ENCODE measurements around the gene MPND. TPM values are rescaled to one million over a fixed set of nuclear protein-coding genes. Genes with fewer than 3 reads are reported as not detected.
A peak's percentile ranks its signal among the peaks of the same experiment; 100 is the strongest.

The MPND gene
- total and polyA plus RNA-seq, 11 donors = 8.2 to 23.7 (median 19.0) TPM

- ATAC-seq = peak; percentile 44 to 81 (median 64)
- 36 to 49% (median 44%) methylated on average over 8 to 12 of the region's 12 CpGs for WGBS, 4 donors
- intact Hi-C loops (cut with DNase I) = no loop called here
Measured at GRCh38 chr19:4390017-4390566, 46.7 kb downstream of the MPND start.

GRCh38 chr19:4390567-4391305 is 47.4 kb downstream of the MPND start:
- H3K4me3 ChIP-seq = peak overlapping the region in 8 of 12 donors; percentile 0 to 36 (median 10)
- TF ChIP-seq CTCF (IDR thresholded peaks at IDR 0.05) (no peak), POLR2A (IDR thresholded peaks at IDR 0.05) (no peak)
- 21 to 38% (median 29%) methylated on average over 21 of the region's 21 CpGs for WGBS, 4 donors
- H3K27ac ChIP-seq = peak overlapping the region in 11 of 12 donors; percentile 63 to 87 (median 78)
- intact Hi-C loops (cut with DNase I) = no loop called here
- H3K27me3 ChIP-seq = no peaks in the 10 kb centered on the region
- H3K36me3 ChIP-seq = peaks cover 0 to 39% (median 11%) of the 10 kb centered on the region in 9 donors
- DNase-seq (peak in 1 of 5 donors; percentile 30), ATAC-seq (peak in 2 of 4 donors; percentile 1 to 3)
- no peaks in the 10 kb centered on the region for H3K9me3 ChIP-seq
- H3K4me1 ChIP-seq = peaks cover 4 to 79% (median 70%) of the 10 kb centered on the region in 12 donors

More at GRCh38 chr19:4390017-4390566, 46.7 kb downstream of the MPND start:
- no peaks in the 10 kb centered on the region for H3K9me3 ChIP-seq
- H3K36me3 ChIP-seq = peaks cover 0 to 39% (median 6%) of the 10 kb centered on the region in 9 donors
- H3K27me3 ChIP-seq = no peaks in the 10 kb centered on the region
- TF ChIP-seq POLR2A (IDR thresholded peaks at IDR 0.05) (no peak), CTCF (IDR thresholded peaks at IDR 0.05) (no peak)
- H3K4me3 ChIP-seq = peak overlapping the region in 8 of 12 donors; percentile 0 to 36 (median 10)
- peak overlapping the region; percentile 26 to 87 (median 78) for H3K27ac ChIP-seq
- peaks cover 4 to 75% (median 69%) of the 10 kb centered on the region in 12 donors for H3K4me1 ChIP-seq
- peak; percentile 49 to 66 (median 60) for DNase-seq

- intact Hi-C loops (cut with DNase I) = no loop called here
- Histone ChIP-seq H3K4me1 (peaks cover 4 to 80% (median 70%) of the 10 kb centered on the region in 12 donors), H3K4me3 (peak overlapping the region in 7 of 12 donors; percentile 0 to 36 (median 16)), H3K9me3 (no peaks in the 10 kb centered on the region), H3K36me3 (peaks cover 0 to 44% (median 16%) of the 10 kb centered on the region in 9 donors), H3K27me3 (no peaks in the 10 kb centered on the region), H3K27ac (peak overlapping the region; percentile 57 to 87 (median 78))
- ATAC-seq (no peak), DNase-seq (peak in 1 of 5 donors; percentile 21)
- no peak for TF ChIP-seq CTCF (IDR thresholded peaks at IDR 0.05)
- TF ChIP-seq POLR2A (IDR thresholded peaks at IDR 0.05) = no peak
- WGBS, 4 donors = 56 to 61% (median 60%) methylated on average over 9 of the region's 9 CpGs
Measured at GRCh38 chr19:4391306-4391693, 47.9 kb downstream of the MPND start.

Measured in heart left ventricle (tissue), 16 donors.